Parathyroid adenoma (tissue), 2 donors: ENCODE results near the gene PCBP4.

Source experiments
- H2AFZ ChIP-seq: fragments of 300-600 bp; sonication (generic); one replicate; pipeline ENCODE4 v1.7.0; 2017; ENCODE audit warnings: antibody characterized with exemption, mild to moderate bottlenecking
- H3K27ac ChIP-seq: fragments of 300-600 bp; sonication (generic); one replicate; pipeline ENCODE4 v1.7.0; 2017
- H3K27me3 ChIP-seq: fragments of 300-600 bp; sonication (generic); one replicate; pipeline ENCODE4 v1.7.0; 2017; ENCODE audit warnings: low read length; ENCODE audit not compliant: control insufficient read depth, insufficient read depth
- H3K36me3 ChIP-seq: fragments of 300-600 bp; sonication (generic); one replicate; pipeline ENCODE4 v1.7.0; 2017; ENCODE audit warnings: low read length; ENCODE audit not compliant: control insufficient read depth, insufficient read depth
- H3K4me1 ChIP-seq: fragments of 300-600 bp; sonication (generic); one replicate; pipeline ENCODE4 v1.7.0; 2017; ENCODE audit warnings: control low read depth
- H3K4me2 ChIP-seq: fragments of 300-600 bp; sonication (generic); one replicate; pipeline ENCODE4 v1.7.0; 2017; ENCODE audit warnings: low read length
- H3K4me3 ChIP-seq: fragments of 300-600 bp; sonication (generic); one replicate; pipeline ENCODE4 v1.7.0; 2017; ENCODE audit warnings: low read depth, low read length
- H3K79me2 ChIP-seq: fragments of 300-600 bp; sonication (generic); one replicate; pipeline ENCODE4 v1.7.0; 2017; ENCODE audit warnings: control low read depth
- H3K9ac ChIP-seq: fragments of 300-600 bp; sonication (generic); one replicate; pipeline ENCODE4 v1.7.0; 2017; ENCODE audit warnings: mild to moderate bottlenecking
- H3K9me3 ChIP-seq: fragments of 300-600 bp; sonication (generic); one replicate; pipeline ENCODE4 v1.7.0; 2017; ENCODE audit warnings: low read length; ENCODE audit not compliant: control insufficient read depth
- TF ChIP-seq, protein P1 (sequence below): fragments of 300-600 bp; sonication (generic); IDR thresholded peaks from one replicate; pipeline ENCODE4 v1.7.0; 2017; ENCODE audit warnings: antibody characterized with exemption, mild to moderate bottlenecking
- donor health status: primary hyperparathyroidism.

PCBP4 gene

DNA sequence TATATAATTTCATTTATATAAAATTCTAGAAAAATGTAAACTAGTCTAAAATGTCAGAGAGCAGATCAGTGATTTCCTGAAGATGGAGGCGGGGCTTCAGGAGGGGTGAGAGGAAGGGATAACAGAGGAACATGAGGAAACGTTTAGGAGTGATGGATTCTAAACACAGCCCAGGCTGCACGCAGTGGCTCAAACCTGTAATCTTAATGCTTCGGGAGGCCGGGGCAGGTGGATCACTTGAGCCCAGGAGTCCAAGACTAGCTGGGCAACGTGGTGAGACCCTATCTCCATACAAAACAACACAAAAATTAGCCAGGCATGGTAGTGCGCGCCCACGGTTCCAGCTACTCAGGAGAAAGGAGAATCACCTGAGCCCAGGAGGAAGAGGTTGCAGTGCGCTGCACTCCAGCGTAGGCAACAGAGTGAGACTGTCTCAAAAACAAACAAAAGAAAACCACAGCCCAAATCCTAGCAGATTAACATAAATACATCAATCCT lies 46.1 kb downstream of the PCBP4 start:
- no peaks in the 10 kb centered on the region for H3K36me3 ChIP-seq
- TF ChIP-seq, protein P1, sequence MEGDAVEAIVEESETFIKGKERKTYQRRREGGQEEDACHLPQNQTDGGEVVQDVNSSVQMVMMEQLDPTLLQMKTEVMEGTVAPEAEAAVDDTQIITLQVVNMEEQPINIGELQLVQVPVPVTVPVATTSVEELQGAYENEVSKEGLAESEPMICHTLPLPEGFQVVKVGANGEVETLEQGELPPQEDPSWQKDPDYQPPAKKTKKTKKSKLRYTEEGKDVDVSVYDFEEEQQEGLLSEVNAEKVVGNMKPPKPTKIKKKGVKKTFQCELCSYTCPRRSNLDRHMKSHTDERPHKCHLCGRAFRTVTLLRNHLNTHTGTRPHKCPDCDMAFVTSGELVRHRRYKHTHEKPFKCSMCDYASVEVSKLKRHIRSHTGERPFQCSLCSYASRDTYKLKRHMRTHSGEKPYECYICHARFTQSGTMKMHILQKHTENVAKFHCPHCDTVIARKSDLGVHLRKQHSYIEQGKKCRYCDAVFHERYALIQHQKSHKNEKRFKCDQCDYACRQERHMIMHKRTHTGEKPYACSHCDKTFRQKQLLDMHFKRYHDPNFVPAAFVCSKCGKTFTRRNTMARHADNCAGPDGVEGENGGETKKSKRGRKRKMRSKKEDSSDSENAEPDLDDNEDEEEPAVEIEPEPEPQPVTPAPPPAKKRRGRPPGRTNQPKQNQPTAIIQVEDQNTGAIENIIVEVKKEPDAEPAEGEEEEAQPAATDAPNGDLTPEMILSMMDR: no peak

DNA sequence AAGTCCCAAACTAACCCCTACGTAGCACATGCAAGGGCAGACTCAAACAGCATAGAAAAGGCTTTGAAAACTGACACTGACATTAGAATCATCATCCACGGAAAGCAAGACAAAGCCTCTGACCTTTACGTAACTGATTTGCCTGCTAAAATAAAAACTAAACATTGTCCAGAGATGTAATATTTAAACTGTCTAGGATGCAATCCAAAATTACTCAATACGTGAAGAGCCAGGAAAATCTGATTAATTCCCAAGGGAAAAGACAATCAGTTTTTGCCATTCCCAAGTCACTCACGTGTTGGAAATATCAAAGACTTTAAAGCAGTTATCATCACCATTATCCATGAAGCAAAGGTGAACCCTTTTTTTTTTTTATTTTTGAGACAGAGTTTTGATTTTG lies 50.8 kb downstream of the PCBP4 start:
- H3K9me3 ChIP-seq: no peaks in the 10 kb centered on the region
- H3K4me2 ChIP-seq: no peak overlapping the region
- H2AFZ ChIP-seq: no peak overlapping the region
- no peaks in the 10 kb centered on the region for H3K36me3 ChIP-seq
- no peak overlapping the region for H3K4me3 ChIP-seq
- TF ChIP-seq, protein P1: no peak
- H3K27me3 ChIP-seq: no peaks in the 10 kb centered on the region
- H3K4me1 ChIP-seq: no peaks in the 10 kb centered on the region
- H3K9ac ChIP-seq: no peak overlapping the region
- no peak overlapping the region for H3K27ac ChIP-seq
- H3K79me2 ChIP-seq: no peaks in the 10 kb centered on the region

More for the DNA sequence above, 46.1 kb downstream of the PCBP4 start:
- Histone ChIP-seq H2AFZ (no peak overlapping the region), H3K27ac (no peak overlapping the region), H3K9me3 (no peaks in the 10 kb centered on the region), H3K4me3 (no peak overlapping the region), H3K4me2 (no peak overlapping the region), H3K9ac (no peak overlapping the region), H3K4me1 (no peaks in the 10 kb centered on the region), H3K79me2 (no peaks in the 10 kb centered on the region), H3K27me3 (no peaks in the 10 kb centered on the region)

DNA sequence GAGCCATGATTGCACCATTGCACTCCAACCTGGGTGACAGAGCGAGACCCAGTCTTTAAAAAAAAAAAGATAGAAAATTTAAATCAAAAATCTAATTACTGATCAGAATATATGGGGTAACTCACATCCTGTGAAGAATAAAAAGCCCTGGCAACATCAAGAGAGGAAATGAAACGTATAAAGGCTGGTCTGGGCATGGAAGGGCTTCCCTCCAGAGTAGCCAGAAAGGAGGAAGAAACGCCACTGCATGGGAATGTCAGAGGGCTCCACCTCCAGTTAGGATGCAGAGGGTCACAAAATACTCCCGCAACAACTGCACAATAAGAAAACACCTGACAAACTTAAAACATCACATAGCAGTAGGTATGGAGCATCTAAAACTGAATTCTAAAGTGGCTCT lies 59.2 kb downstream of the PCBP4 start:
- TF ChIP-seq, protein P1: no peak
- Histone ChIP-seq H2AFZ (no peak overlapping the region), H3K9me3 (no peaks in the 10 kb centered on the region), H3K27me3 (no peaks in the 10 kb centered on the region), H3K4me3 (no peak overlapping the region), H3K4me2 (no peak overlapping the region), H3K4me1 (no peaks in the 10 kb centered on the region), H3K79me2 (no peaks in the 10 kb centered on the region), H3K9ac (no peak overlapping the region), H3K27ac (no peak overlapping the region), H3K36me3 (no peaks in the 10 kb centered on the region)
